ENCODE measurements around the gene PMAIP1. TPM values are rescaled to one million over a fixed set of nuclear protein-coding genes. Genes with fewer than 3 reads are reported as not detected.

Gene PMAIP1
- total RNA-seq, 2 experiments from 2014 or later = 92.8 to 98.9 TPM

- ATAC-seq (peak; percentile 54), DNase-seq (no peak)
- Mint-ChIP-seq H3K36me3 (ENCODE audit: low read depth) (no peaks in the 10 kb centered on the region), H3K27ac (no peak overlapping the region), H3K9me3 (no peaks in the 10 kb centered on the region), H3K27me3 (peaks cover 2% of the 10 kb centered on the region), H3K4me3 (no peak overlapping the region), H3K4me1 (ENCODE audit: low read depth) (peaks cover 13% of the 10 kb centered on the region)
- TF ChIP-seq CTCF (IDR thresholded peaks at IDR 0.05) = no peak
- ChIA-PET POLR2A (interaction anchor here (0.8 kb wide), 1 partner anchor 24 kb away, joined by 8 read pairs; no protein-coding TSS in a partner anchor), CTCF (no interaction called here)
- intact Hi-C loops (cut with micrococcal nuclease) = loop anchor here (5.0 kb wide), 1 partner anchor 34 kb away; no protein-coding TSS in a partner anchor
Measured at GRCh38 chr18:59876310-59876626, 23.5 kb upstream of the PMAIP1 start.

- DNase-seq = no peak
- no peak overlapping the region for H3K27ac Mint-ChIP-seq
- no peaks in the 10 kb centered on the region for H3K36me3 Mint-ChIP-seq (ENCODE audit: low read depth)
- intact Hi-C loops (cut with micrococcal nuclease) = loop anchor here (5.0 kb wide), 1 partner anchor 35 kb away; no protein-coding TSS in a partner anchor
- no peaks in the 10 kb centered on the region for H3K9me3 Mint-ChIP-seq
- no peak overlapping the region for H3K4me3 Mint-ChIP-seq
- no peak for ATAC-seq
- CTCF ChIA-PET = no interaction called here
- peaks cover 2% of the 10 kb centered on the region for H3K27me3 Mint-ChIP-seq
- POLR2A ChIA-PET = interaction anchor here (1.6 kb wide), 1 partner anchor 23 kb away, joined by 7 read pairs; the partner anchor contains the start of gene PMAIP1
- no peak for TF ChIP-seq CTCF (IDR thresholded peaks at IDR 0.05)
- peaks cover 23% of the 10 kb centered on the region for H3K4me1 Mint-ChIP-seq (ENCODE audit: low read depth)
Measured at GRCh38 chr18:59877361-59877760, 22.4 kb upstream of the PMAIP1 start.

- no peak overlapping the region for H3K4me3 Mint-ChIP-seq
- no peaks in the 10 kb centered on the region for H3K9me3 Mint-ChIP-seq
- DNase-seq (no peak), ATAC-seq (peak; percentile 51)
- POLR2A ChIA-PET = interaction anchor here (1.6 kb wide), 1 partner anchor 22 kb away, joined by 7 read pairs; the partner anchor contains the start of gene PMAIP1
- H3K27ac Mint-ChIP-seq = no peak overlapping the region
- H3K27me3 Mint-ChIP-seq = no peaks in the 10 kb centered on the region
- H3K4me1 Mint-ChIP-seq (ENCODE audit: low read depth) = peaks cover 34% of the 10 kb centered on the region
- no peaks in the 10 kb centered on the region for H3K36me3 Mint-ChIP-seq (ENCODE audit: low read depth)
- intact Hi-C loops (cut with micrococcal nuclease) = loop anchor here (5.0 kb wide), 1 partner anchor 36 kb away; no protein-coding TSS in a partner anchor
- TF ChIP-seq CTCF (IDR thresholded peaks at IDR 0.05) = no peak
- CTCF ChIA-PET = interaction anchor here (0.6 to 1.3 kb wide), 2 partner anchors 22 to 464 kb away, joined by 3 read pairs; no protein-coding TSS in a partner anchor
Measured at GRCh38 chr18:59878644-59879043, 21.2 kb upstream of the PMAIP1 start.

- ChIA-PET POLR2A (interaction anchor here (0.7 to 10.9 kb wide), 5 partner anchors 7 to 34 kb away, joined by 3 to 136 read pairs (median 3); partner anchors contain the start of gene PMAIP1), CTCF (interaction anchor here (0.7 to 1.8 kb wide), 3 partner anchors 13 to 106 kb away, joined by 4 to 5 read pairs (median 5); no protein-coding TSS in a partner anchor)
- Mint-ChIP-seq H3K4me3 (no peak overlapping the region), H3K4me1 (ENCODE audit: low read depth) (peaks cover 44% of the 10 kb centered on the region), H3K9me3 (no peaks in the 10 kb centered on the region), H3K36me3 (ENCODE audit: low read depth) (no peaks in the 10 kb centered on the region), H3K27ac (peak overlapping the region; percentile 26), H3K27me3 (no peaks in the 10 kb centered on the region)
- DNase-seq = peak; percentile 46
- intact Hi-C loops (cut with micrococcal nuclease) = no loop called here
- no peak for TF ChIP-seq CTCF (IDR thresholded peaks at IDR 0.05)
- ATAC-seq = peak; percentile 69
Measured at GRCh38 chr18:59881728-59882656, 17.8 kb upstream of the PMAIP1 start.
